ENCODE results near the gene PPM1F.

PPM1F gene

DNA sequence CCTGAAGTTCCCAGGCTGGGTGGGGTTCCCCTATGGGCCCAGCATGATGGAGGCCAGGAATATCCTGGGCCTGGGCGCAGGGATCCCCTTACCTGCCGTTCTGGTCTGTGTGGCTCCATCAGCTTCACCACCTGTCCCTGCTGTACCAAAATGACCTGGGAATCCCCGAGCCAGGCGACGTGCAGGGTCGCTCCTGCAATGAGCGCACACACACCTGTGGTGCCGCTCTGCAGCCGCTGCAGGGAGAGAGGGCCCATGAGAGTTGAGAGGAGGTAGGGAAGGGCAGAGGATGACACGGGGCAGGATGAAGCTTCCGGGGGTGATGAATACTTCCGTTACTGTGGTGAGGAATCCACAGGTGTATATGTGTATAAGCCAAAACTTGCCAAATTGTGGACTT is 21.6 kb downstream of the PPM1F start:
- ATAC-seq = no peak

DNA sequence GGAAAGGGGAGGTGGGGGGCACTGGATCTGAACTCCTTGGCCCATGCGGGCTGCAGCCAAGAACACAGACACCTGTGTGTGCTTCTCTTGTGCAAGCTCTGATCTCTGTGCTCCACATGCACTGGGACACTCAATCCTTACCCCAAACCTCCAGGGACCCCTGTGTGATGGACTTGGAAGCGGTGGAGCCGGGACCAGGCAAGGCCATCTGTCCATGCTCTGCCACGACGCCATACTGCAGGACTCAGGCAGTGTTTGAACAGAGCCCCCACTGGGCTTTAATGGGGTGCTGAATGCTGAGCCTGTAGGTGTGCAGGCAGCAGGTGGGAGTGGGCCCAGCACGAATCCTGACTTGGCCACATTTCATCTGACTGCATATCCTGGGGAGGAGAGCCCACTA is 23.4 kb downstream of the PPM1F start:
- TF ChIP-seq ISL1 (CRISPR knock-in tag; IDR thresholded peaks at IDR 0.05) (no peak), CSDC2 (CRISPR knock-in tag; IDR thresholded peaks at IDR 0.05) (no peak), SNAI2 (CRISPR knock-in tag; IDR thresholded peaks at IDR 0.05) (no peak), ZNF565 (CRISPR knock-in tag; conservative IDR thresholded peaks at IDR 0.05; ENCODE audit: low read depth) (no peak), ARNTL (CRISPR knock-in tag; IDR thresholded peaks at IDR 0.05; ENCODE audit: borderline replicate concordance, low read depth) (no peak), GLIS3 (CRISPR knock-in tag; IDR thresholded peaks at IDR 0.05) (no peak), ZFP3 (CRISPR knock-in tag; IDR thresholded peaks at IDR 0.05) (no peak), ZNF8 (CRISPR knock-in tag; IDR thresholded peaks at IDR 0.05) (no peak), ZNF70 (CRISPR knock-in tag; IDR thresholded peaks at IDR 0.05) (no peak), TOX (CRISPR knock-in tag; IDR thresholded peaks at IDR 0.05; ENCODE audit: borderline replicate concordance) (no peak), OSR1 (CRISPR knock-in tag; IDR thresholded peaks at IDR 0.05) (no peak), ZFP30 (CRISPR knock-in tag; IDR thresholded peaks at IDR 0.05) (no peak), RARB (CRISPR knock-in tag; IDR thresholded peaks at IDR 0.05) (no peak), TCF4 (CRISPR knock-in tag; IDR thresholded peaks at IDR 0.05; ENCODE audit: borderline replicate concordance) (no peak)
- TF ChIP-seq, protein P1, sequence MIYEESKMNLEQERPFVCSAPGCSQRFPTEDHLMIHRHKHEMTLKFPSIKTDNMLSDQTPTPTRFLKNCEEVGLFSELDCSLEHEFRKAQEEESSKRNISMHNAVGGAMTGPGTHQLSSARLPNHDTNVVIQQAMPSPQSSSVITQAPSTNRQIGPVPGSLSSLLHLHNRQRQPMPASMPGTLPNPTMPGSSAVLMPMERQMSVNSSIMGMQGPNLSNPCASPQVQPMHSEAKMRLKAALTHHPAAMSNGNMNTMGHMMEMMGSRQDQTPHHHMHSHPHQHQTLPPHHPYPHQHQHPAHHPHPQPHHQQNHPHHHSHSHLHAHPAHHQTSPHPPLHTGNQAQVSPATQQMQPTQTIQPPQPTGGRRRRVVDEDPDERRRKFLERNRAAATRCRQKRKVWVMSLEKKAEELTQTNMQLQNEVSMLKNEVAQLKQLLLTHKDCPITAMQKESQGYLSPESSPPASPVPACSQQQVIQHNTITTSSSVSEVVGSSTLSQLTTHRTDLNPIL (CRISPR knock-in tag; IDR thresholded peaks at IDR 0.05; ENCODE audit: low read depth) = no peak
- TF ChIP-seq, protein P2, sequence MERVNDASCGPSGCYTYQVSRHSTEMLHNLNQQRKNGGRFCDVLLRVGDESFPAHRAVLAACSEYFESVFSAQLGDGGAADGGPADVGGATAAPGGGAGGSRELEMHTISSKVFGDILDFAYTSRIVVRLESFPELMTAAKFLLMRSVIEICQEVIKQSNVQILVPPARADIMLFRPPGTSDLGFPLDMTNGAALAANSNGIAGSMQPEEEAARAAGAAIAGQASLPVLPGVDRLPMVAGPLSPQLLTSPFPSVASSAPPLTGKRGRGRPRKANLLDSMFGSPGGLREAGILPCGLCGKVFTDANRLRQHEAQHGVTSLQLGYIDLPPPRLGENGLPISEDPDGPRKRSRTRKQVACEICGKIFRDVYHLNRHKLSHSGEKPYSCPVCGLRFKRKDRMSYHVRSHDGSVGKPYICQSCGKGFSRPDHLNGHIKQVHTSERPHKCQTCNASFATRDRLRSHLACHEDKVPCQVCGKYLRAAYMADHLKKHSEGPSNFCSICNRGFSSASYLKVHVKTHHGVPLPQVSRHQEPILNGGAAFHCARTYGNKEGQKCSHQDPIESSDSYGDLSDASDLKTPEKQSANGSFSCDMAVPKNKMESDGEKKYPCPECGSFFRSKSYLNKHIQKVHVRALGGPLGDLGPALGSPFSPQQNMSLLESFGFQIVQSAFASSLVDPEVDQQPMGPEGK (CRISPR knock-in tag; IDR thresholded peaks at IDR 0.05; ENCODE audit: borderline replicate concordance) = no peak
- TF ChIP-seq, protein P3, sequence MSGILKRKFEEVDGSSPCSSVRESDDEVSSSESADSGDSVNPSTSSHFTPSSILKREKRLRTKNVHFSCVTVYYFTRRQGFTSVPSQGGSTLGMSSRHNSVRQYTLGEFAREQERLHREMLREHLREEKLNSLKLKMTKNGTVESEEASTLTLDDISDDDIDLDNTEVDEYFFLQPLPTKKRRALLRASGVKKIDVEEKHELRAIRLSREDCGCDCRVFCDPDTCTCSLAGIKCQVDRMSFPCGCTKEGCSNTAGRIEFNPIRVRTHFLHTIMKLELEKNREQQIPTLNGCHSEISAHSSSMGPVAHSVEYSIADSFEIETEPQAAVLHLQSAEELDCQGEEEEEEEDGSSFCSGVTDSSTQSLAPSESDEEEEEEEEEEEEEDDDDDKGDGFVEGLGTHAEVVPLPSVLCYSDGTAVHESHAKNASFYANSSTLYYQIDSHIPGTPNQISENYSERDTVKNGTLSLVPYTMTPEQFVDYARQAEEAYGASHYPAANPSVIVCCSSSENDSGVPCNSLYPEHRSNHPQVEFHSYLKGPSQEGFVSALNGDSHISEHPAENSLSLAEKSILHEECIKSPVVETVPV (CRISPR knock-in tag; IDR thresholded peaks at IDR 0.05) = no peak
- TF ChIP-seq, protein P4, sequence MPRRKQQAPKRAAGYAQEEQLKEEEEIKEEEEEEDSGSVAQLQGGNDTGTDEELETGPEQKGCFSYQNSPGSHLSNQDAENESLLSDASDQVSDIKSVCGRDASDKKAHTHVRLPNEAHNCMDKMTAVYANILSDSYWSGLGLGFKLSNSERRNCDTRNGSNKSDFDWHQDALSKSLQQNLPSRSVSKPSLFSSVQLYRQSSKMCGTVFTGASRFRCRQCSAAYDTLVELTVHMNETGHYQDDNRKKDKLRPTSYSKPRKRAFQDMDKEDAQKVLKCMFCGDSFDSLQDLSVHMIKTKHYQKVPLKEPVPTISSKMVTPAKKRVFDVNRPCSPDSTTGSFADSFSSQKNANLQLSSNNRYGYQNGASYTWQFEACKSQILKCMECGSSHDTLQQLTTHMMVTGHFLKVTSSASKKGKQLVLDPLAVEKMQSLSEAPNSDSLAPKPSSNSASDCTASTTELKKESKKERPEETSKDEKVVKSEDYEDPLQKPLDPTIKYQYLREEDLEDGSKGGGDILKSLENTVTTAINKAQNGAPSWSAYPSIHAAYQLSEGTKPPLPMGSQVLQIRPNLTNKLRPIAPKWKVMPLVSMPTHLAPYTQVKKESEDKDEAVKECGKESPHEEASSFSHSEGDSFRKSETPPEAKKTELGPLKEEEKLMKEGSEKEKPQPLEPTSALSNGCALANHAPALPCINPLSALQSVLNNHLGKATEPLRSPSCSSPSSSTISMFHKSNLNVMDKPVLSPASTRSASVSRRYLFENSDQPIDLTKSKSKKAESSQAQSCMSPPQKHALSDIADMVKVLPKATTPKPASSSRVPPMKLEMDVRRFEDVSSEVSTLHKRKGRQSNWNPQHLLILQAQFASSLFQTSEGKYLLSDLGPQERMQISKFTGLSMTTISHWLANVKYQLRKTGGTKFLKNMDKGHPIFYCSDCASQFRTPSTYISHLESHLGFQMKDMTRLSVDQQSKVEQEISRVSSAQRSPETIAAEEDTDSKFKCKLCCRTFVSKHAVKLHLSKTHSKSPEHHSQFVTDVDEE (CRISPR knock-in tag; IDR thresholded peaks at IDR 0.05) = no peak
- TF ChIP-seq, protein P5, sequence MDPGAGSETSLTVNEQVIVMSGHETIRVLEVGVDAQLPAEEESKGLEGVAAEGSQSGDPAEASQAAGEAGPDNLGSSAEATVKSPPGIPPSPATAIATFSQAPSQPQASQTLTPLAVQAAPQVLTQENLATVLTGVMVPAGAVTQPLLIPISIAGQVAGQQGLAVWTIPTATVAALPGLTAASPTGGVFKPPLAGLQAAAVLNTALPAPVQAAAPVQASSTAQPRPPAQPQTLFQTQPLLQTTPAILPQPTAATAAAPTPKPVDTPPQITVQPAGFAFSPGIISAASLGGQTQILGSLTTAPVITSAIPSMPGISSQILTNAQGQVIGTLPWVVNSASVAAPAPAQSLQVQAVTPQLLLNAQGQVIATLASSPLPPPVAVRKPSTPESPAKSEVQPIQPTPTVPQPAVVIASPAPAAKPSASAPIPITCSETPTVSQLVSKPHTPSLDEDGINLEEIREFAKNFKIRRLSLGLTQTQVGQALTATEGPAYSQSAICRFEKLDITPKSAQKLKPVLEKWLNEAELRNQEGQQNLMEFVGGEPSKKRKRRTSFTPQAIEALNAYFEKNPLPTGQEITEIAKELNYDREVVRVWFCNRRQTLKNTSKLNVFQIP (CRISPR knock-in tag; IDR thresholded peaks at IDR 0.05; ENCODE audit: borderline replicate concordance, low read depth) = no peak
- ATAC-seq = no peak

More for the DNA sequence above, 21.6 kb downstream of the PPM1F start:
- TF ChIP-seq ZFP30 (CRISPR knock-in tag; IDR thresholded peaks at IDR 0.05) (no peak), SNAI2 (CRISPR knock-in tag; IDR thresholded peaks at IDR 0.05) (no peak), ZNF8 (CRISPR knock-in tag; IDR thresholded peaks at IDR 0.05) (no peak), ESRRG (CRISPR knock-in tag; IDR thresholded peaks at IDR 0.05) (no peak), TCF4 (CRISPR knock-in tag; IDR thresholded peaks at IDR 0.05; ENCODE audit: borderline replicate concordance) (no peak)
- TF ChIP-seq, protein P5 (CRISPR knock-in tag; IDR thresholded peaks at IDR 0.05; ENCODE audit: borderline replicate concordance, low read depth) = no peak
- TF ChIP-seq, protein P4 (CRISPR knock-in tag; IDR thresholded peaks at IDR 0.05) = no peak

Measured in SK-N-SH treated with all-trans-retinoic acid at 6 μM for 48 hours (cell line).